HEK293 (cell line): ENCODE results near the gene ROR2.

ENCODE experiments used
- CTCF ChIA-PET: fragments of 350-600 bp; formaldehyde crosslinking; extraction: SDS; loops from one replicate; lab custom pipeline; 2021; ENCODE audit warnings: antibody characterized with exemption; lab: Yijun Ruan, JAX
- POLR2A ChIA-PET: fragments of 300-600 bp; formaldehyde crosslinking; extraction: SDS; loops from one replicate; lab custom pipeline; 2020; ENCODE audit warnings: antibody characterized with exemption, inconsistent platforms; lab: Yijun Ruan, JAX
- H3K27ac ChIP-seq: fragments of 200-500 bp; sonication (Bioruptor generic); 2 replicates; pipeline ENCODE4 v1.5.1; 2014; ENCODE audit warnings: low read depth, low read length, control low read depth, inconsistent platforms; ENCODE audit errors: extremely low read depth
- H3K36me3 ChIP-seq, 2 experiments: fragments of 200-500 bp in 1 of 2; sonication (Bioruptor generic) in 1 of 2; 1 replicate in 1 of 2; 2 replicates in 1 of 2; pipeline ENCODE4 v1.5.1; 2014 to 2017; ENCODE audit warnings: inconsistent platforms in 2 of 2, low read length in 2 of 2; ENCODE audit not compliant: control insufficient read depth in 2 of 2, insufficient read depth in 1 of 2
- H3K4me1 ChIP-seq: fragments of 200-500 bp; sonication (Bioruptor generic); 2 replicates; pipeline ENCODE4 v1.5.1; 2014; ENCODE audit warnings: mild to moderate bottlenecking, low read length, inconsistent platforms; ENCODE audit not compliant: control insufficient read depth, insufficient read depth
- H3K4me3 ChIP-seq: 2 replicates; pipeline ENCODE4 v1.5.1; 2011; ENCODE audit warnings: low read depth, mild to moderate bottlenecking, control low read depth, low read length, moderate library complexity
- H3K9me3 ChIP-seq: fragments of 200-500 bp; sonication (Bioruptor generic); 2 replicates; pipeline ENCODE4 v1.5.1; 2014; ENCODE audit warnings: low read depth, low read length, inconsistent platforms; ENCODE audit not compliant: control insufficient read depth, insufficient read depth
- GLIS2 ChIP-seq: fragments of 450-650 bp; formaldehyde crosslinking; IDR thresholded peaks from 2 replicates; pipeline ENCODE4 v1.5.1; 2016; ENCODE audit warnings: missing biosample characterization, missing genetic modification characterization
- MZF1 ChIP-seq: fragments of 450-650 bp; formaldehyde crosslinking; IDR thresholded peaks from 2 replicates; pipeline ENCODE4 v1.5.1; 2017; ENCODE audit warnings: missing biosample characterization, missing genetic modification characterization, borderline replicate concordance
- SCRT2 ChIP-seq: fragments of 450-650 bp; formaldehyde crosslinking; IDR thresholded peaks from 2 replicates; pipeline ENCODE4 v1.5.1; 2016; ENCODE audit warnings: missing biosample characterization, missing genetic modification characterization
- TRIM28 ChIP-seq: IDR thresholded peaks from 2 replicates; pipeline ENCODE4 v1.6.1; 2011; ENCODE audit warnings: low read length, control low read depth, borderline replicate concordance
- YY1 ChIP-seq: fragments of 450-650 bp; formaldehyde crosslinking; IDR thresholded peaks from 2 replicates; pipeline ENCODE4 v1.5.1; 2018; ENCODE audit warnings: missing biosample characterization, missing genetic modification characterization
- ZIC2 ChIP-seq: fragments of 450-650 bp; formaldehyde crosslinking; IDR thresholded peaks from 2 replicates; pipeline ENCODE4 v1.5.1; 2016; ENCODE audit warnings: missing biosample characterization, missing genetic modification characterization
- ZNF146 ChIP-seq: fragments of 450-650 bp; formaldehyde crosslinking; IDR thresholded peaks from 2 replicates; pipeline ENCODE4 v1.5.1; 2016; ENCODE audit warnings: missing biosample characterization, missing genetic modification characterization
- ZNF155 ChIP-seq: fragments of 450-650 bp; formaldehyde crosslinking; IDR thresholded peaks from 2 replicates; pipeline ENCODE4 v1.5.1; 2016; ENCODE audit warnings: missing biosample characterization, missing genetic modification characterization
- ZNF223 ChIP-seq: fragments of 450-650 bp; formaldehyde crosslinking; IDR thresholded peaks from 2 replicates; pipeline ENCODE4 v1.5.1; 2016; ENCODE audit warnings: missing biosample characterization, missing genetic modification characterization
- ZNF324 ChIP-seq: fragments of 450-650 bp; formaldehyde crosslinking; IDR thresholded peaks from 2 replicates; pipeline ENCODE4 v1.5.1; 2016; ENCODE audit warnings: missing biosample characterization, missing genetic modification characterization
- ZNF341 ChIP-seq: fragments of 450-650 bp; formaldehyde crosslinking; IDR thresholded peaks from 2 replicates; pipeline ENCODE4; 2016; ENCODE audit warnings: low read depth, missing biosample characterization, missing genetic modification characterization
- ZNF350 ChIP-seq: fragments of 450-650 bp; formaldehyde crosslinking; IDR thresholded peaks from 2 replicates; pipeline ENCODE4 v1.5.0; 2017; ENCODE audit warnings: missing biosample characterization, mild to moderate bottlenecking, missing genetic modification characterization
- ZNF501 ChIP-seq: fragments of 450-650 bp; formaldehyde crosslinking; IDR thresholded peaks from 2 replicates; pipeline ENCODE4 v1.5.1; 2016; ENCODE audit warnings: missing biosample characterization, missing genetic modification characterization
- ZNF558 ChIP-seq: fragments of 450-650 bp; formaldehyde crosslinking; IDR thresholded peaks from 2 replicates; pipeline ENCODE4 v1.5.1; 2016; ENCODE audit warnings: missing biosample characterization, missing genetic modification characterization
- ZNF571 ChIP-seq: fragments of 450-650 bp; formaldehyde crosslinking; IDR thresholded peaks from 2 replicates; pipeline ENCODE4 v1.5.0; 2017; ENCODE audit warnings: missing biosample characterization, missing genetic modification characterization
- ZNF623 ChIP-seq: fragments of 450-650 bp; formaldehyde crosslinking; IDR thresholded peaks from 2 replicates; pipeline ENCODE4 v1.5.1; 2016; ENCODE audit warnings: missing biosample characterization, missing genetic modification characterization
- ZNF629 ChIP-seq: fragments of 450-650 bp; formaldehyde crosslinking; IDR thresholded peaks from 2 replicates; pipeline ENCODE4 v1.5.1; 2017; ENCODE audit warnings: missing biosample characterization, missing genetic modification characterization
- ZNF768 ChIP-seq: fragments of 450-650 bp; formaldehyde crosslinking; IDR thresholded peaks from 2 replicates; pipeline ENCODE4 v1.5.1; 2018; ENCODE audit warnings: missing biosample characterization, mild to moderate bottlenecking, missing genetic modification characterization
- ZNF830 ChIP-seq: fragments of 450-650 bp; IDR thresholded peaks from 2 replicates; pipeline ENCODE4 v1.5.0; 2018; ENCODE audit warnings: missing biosample characterization, missing genetic modification characterization, low read depth, mild to moderate bottlenecking, moderate library complexity
- ZSCAN23 ChIP-seq: fragments of 450-650 bp; formaldehyde crosslinking; IDR thresholded peaks from 2 replicates; pipeline ENCODE4 v1.5.1; 2016; ENCODE audit warnings: missing biosample characterization, missing genetic modification characterization
- TF ChIP-seq, protein P1 (sequence below): fragments of 450-650 bp; formaldehyde crosslinking; IDR thresholded peaks from 2 replicates; pipeline ENCODE4 v1.5.1; 2016; ENCODE audit warnings: missing biosample characterization, missing genetic modification characterization
- TF ChIP-seq, protein P2 (sequence below): fragments of 450-650 bp; formaldehyde crosslinking; IDR thresholded peaks from 2 replicates; pipeline ENCODE4 v1.5.1; 2016; ENCODE audit warnings: missing biosample characterization, missing genetic modification characterization, low read depth
- TF ChIP-seq, protein P3 (sequence below): fragments of 450-650 bp; formaldehyde crosslinking; IDR thresholded peaks from 2 replicates; pipeline ENCODE4 v1.5.1; 2016; ENCODE audit warnings: missing biosample characterization, missing genetic modification characterization
- TF ChIP-seq, protein P4 (sequence below): fragments of 450-650 bp; formaldehyde crosslinking; IDR thresholded peaks from 2 replicates; pipeline ENCODE4 v1.5.1; 2017; ENCODE audit warnings: missing biosample characterization, mild to moderate bottlenecking, missing genetic modification characterization, moderate library complexity
- TF ChIP-seq, protein P5 (sequence below): fragments of 450-650 bp; formaldehyde crosslinking; IDR thresholded peaks from 2 replicates; pipeline ENCODE4 v1.5.1; 2016; ENCODE audit warnings: missing biosample characterization, missing genetic modification characterization, borderline replicate concordance

Gene ROR2

DNA sequence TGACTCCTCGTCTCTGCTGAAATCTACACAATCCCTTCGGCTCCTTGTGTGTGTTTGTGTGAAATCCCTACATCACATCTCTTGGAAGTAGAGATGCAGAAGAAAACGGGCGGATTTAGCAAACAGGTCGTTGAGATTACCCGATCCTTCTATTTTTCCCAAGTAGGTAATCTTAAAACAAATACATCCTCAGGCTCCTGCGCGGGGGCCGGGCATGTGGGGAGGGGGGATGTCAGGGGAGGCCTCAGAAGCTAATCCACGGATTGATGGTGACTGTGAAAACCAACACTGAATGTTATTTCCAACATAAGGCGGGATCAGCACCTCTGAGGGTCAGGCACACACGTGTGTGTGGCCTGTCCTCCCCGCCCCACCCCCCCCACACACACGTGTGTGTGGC, 137.8 kb downstream of the ROR2 start (continued):
- TF ChIP-seq, protein P1, sequence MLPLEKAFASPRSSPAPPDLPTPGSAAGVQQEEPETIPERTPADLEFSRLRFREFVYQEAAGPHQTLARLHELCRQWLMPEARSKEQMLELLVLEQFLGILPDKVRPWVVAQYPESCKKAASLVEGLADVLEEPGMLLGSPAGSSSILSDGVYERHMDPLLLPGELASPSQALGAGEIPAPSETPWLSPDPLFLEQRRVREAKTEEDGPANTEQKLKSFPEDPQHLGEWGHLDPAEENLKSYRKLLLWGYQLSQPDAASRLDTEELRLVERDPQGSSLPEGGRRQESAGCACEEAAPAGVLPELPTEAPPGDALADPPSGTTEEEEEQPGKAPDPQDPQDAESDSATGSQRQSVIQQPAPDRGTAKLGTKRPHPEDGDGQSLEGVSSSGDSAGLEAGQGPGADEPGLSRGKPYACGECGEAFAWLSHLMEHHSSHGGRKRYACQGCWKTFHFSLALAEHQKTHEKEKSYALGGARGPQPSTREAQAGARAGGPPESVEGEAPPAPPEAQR = no peak
- no peak for TF ChIP-seq GLIS2 (tag by site-specific recombination)
- TF ChIP-seq, protein P2, sequence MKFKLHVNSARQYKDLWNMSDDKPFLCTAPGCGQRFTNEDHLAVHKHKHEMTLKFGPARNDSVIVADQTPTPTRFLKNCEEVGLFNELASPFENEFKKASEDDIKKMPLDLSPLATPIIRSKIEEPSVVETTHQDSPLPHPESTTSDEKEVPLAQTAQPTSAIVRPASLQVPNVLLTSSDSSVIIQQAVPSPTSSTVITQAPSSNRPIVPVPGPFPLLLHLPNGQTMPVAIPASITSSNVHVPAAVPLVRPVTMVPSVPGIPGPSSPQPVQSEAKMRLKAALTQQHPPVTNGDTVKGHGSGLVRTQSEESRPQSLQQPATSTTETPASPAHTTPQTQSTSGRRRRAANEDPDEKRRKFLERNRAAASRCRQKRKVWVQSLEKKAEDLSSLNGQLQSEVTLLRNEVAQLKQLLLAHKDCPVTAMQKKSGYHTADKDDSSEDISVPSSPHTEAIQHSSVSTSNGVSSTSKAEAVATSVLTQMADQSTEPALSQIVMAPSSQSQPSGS (tag by site-specific recombination) = no peak
- TF ChIP-seq, all 188 proteins: peak for 0

DNA sequence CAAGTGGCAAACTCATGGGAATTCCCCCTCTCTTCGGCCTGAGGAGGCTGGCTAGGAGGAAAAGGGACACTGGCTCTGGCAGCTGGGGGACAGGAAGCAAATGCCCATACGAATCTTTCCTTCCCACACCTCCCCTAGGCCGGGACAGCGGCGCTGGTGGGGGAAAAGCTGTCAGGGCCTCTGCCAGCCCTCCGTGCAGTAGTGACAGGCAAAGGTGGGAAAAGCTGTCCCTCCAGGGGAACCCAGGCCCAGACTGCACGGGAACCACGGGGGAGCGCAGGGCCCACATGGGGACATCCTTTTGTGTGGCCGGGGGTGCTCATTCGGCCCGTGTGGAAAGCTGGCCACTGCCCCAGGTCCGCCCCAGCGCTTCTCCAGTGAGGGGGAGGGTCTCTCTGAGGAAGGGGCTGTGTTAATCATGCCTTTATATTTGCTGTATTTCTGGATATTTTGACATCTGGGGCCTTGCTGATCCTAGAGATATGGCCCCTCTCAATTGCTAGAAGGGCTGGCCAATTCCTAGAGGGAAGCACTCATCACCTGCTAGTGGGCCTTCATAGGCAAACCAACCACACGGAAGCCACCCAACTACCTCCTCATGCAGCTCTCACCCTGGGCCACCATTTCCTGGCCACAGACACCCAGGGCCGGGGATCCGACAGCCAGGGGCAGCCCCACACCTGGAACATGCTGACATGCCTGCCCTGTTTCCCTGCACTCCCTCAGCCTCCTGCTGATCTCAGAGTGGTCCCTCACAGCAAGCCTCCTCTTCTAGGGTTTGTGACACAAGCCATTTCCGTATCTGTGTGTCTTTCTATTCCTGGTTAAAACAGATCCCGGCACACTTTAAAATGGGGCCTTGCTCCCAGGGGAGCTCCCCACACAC, 138.8 kb downstream of the ROR2 start:
- Histone ChIP-seq H3K4me1 (0 out of 2 replicates have a peak, but pooled peaks cover 2% of the 10 kb centered on the region), H3K36me3 (no peaks in the 10 kb centered on the region), H3K9me3 (no peaks in the 10 kb centered on the region), H3K27ac (no peak overlapping the region), H3K4me3 (no peak overlapping the region)
- ChIA-PET POLR2A (no interaction called here), CTCF (interaction anchor here (0.7 kb wide), 2 partner anchors 830 to 914 kb away, joined by 3 to 7 read pairs; no protein-coding TSS in a partner anchor)
- TF ChIP-seq ZIC2 (tag by site-specific recombination) (peak; percentile 97), ZNF629 (tag by site-specific recombination) (no peak), ZNF324 (tag by site-specific recombination) (no peak), ZNF768 (tag by site-specific recombination) (no peak), YY1 (tag by site-specific recombination) (no peak)
- TF ChIP-seq, protein P3, sequence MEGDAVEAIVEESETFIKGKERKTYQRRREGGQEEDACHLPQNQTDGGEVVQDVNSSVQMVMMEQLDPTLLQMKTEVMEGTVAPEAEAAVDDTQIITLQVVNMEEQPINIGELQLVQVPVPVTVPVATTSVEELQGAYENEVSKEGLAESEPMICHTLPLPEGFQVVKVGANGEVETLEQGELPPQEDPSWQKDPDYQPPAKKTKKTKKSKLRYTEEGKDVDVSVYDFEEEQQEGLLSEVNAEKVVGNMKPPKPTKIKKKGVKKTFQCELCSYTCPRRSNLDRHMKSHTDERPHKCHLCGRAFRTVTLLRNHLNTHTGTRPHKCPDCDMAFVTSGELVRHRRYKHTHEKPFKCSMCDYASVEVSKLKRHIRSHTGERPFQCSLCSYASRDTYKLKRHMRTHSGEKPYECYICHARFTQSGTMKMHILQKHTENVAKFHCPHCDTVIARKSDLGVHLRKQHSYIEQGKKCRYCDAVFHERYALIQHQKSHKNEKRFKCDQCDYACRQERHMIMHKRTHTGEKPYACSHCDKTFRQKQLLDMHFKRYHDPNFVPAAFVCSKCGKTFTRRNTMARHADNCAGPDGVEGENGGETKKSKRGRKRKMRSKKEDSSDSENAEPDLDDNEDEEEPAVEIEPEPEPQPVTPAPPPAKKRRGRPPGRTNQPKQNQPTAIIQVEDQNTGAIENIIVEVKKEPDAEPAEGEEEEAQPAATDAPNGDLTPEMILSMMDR (tag by site-specific recombination) = no peak
- TF ChIP-seq, protein P4, sequence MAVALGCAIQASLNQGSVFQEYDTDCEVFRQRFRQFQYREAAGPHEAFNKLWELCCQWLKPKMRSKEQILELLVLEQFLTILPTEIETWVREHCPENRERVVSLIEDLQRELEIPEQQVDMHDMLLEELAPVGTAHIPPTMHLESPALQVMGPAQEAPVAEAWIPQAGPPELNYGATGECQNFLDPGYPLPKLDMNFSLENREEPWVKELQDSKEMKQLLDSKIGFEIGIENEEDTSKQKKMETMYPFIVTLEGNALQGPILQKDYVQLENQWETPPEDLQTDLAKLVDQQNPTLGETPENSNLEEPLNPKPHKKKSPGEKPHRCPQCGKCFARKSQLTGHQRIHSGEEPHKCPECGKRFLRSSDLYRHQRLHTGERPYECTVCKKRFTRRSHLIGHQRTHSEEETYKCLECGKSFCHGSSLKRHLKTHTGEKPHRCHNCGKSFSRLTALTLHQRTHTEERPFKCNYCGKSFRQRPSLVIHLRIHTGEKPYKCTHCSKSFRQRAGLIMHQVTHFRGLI (tag by site-specific recombination) = 0 out of 2 replicates have a peak, but pooled peaks have one; percentile 21

DNA sequence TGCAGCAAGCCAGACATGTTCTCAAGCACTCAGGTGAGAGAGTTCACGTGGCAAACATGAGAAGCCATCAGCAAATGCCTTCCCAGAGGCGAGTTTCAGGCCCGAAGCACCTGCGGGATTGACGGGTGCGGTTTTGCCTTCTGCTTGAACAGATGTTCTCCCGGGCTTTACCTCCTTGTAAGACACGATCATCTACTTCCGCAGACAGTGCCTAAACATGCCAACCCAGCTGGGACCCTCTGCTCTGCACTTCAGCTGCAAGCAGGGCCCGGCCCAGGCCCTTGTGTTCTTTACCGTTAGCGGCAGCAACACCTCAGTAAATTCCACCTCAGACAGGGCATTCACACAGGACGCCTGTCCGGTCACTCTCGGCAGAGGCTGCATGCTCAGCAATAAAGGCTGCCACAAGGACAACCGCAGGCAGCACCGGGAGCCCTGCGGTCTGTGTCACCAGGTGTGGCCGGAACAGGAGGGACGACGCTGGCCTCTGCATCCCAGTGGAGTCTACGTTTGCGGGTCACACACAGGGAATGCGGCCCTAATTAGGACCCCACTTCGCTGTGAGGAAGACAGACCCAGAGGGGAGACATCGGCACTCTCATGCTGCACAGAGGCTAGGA, 139.6 kb downstream of the ROR2 start:
- H3K27ac ChIP-seq = no peak overlapping the region
- H3K9me3 ChIP-seq = no peaks in the 10 kb centered on the region
- no peaks in the 10 kb centered on the region for H3K36me3 ChIP-seq
- CTCF ChIA-PET = interaction anchor here (0.7 kb wide), 1 partner anchor 578 kb away, joined by 3 read pairs; no protein-coding TSS in a partner anchor
- POLR2A ChIA-PET = no interaction called here
- H3K4me3 ChIP-seq = no peak overlapping the region
- 0 out of 2 replicates have a peak, but pooled peaks cover 1% of the 10 kb centered on the region for H3K4me1 ChIP-seq
- TF ChIP-seq MZF1 (tag by site-specific recombination) = no peak
- no peak for TF ChIP-seq ZNF146 (tag by site-specific recombination)
- TF ChIP-seq TRIM28 = no peak
- no peak for TF ChIP-seq ZNF501
- TF ChIP-seq ZNF571 (tag by site-specific recombination) = no peak
- TF ChIP-seq ZSCAN23 (tag by site-specific recombination) = no peak
- no peak for TF ChIP-seq SCRT2 (tag by site-specific recombination)
- TF ChIP-seq, protein P5, sequence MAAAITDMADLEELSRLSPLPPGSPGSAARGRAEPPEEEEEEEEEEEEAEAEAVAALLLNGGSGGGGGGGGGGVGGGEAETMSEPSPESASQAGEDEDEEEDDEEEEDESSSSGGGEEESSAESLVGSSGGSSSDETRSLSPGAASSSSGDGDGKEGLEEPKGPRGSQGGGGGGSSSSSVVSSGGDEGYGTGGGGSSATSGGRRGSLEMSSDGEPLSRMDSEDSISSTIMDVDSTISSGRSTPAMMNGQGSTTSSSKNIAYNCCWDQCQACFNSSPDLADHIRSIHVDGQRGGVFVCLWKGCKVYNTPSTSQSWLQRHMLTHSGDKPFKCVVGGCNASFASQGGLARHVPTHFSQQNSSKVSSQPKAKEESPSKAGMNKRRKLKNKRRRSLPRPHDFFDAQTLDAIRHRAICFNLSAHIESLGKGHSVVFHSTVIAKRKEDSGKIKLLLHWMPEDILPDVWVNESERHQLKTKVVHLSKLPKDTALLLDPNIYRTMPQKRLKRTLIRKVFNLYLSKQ = no peak
- TF ChIP-seq ZNF350 (tag by site-specific recombination) = no peak
- no peak for TF ChIP-seq ZNF623
- no peak for TF ChIP-seq ZNF223 (tag by site-specific recombination)
- TF ChIP-seq ZNF830 (tag by site-specific recombination) = no peak
- TF ChIP-seq ZNF558 (tag by site-specific recombination) = no peak
- no peak for TF ChIP-seq ZNF155 (tag by site-specific recombination)
- no peak for TF ChIP-seq ZNF341 (tag by site-specific recombination)
